ENCODE measurements around the gene WT1. TPM values are rescaled to one million over a fixed set of nuclear protein-coding genes. Genes with fewer than 3 reads are reported as not detected.

The WT1 gene
- total and polyA plus RNA-seq, 2 of the 13 experiments (the other 11 are each of a cell fraction or from before 2014, with no cell fraction given): 0.15 to 0.31 TPM

- TF ChIP-seq, protein P1, sequence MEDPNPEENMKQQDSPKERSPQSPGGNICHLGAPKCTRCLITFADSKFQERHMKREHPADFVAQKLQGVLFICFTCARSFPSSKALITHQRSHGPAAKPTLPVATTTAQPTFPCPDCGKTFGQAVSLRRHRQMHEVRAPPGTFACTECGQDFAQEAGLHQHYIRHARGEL (CRISPR knock-in tag; IDR thresholded peaks at IDR 0.05): no peak
- TF ChIP-seq, protein P2, sequence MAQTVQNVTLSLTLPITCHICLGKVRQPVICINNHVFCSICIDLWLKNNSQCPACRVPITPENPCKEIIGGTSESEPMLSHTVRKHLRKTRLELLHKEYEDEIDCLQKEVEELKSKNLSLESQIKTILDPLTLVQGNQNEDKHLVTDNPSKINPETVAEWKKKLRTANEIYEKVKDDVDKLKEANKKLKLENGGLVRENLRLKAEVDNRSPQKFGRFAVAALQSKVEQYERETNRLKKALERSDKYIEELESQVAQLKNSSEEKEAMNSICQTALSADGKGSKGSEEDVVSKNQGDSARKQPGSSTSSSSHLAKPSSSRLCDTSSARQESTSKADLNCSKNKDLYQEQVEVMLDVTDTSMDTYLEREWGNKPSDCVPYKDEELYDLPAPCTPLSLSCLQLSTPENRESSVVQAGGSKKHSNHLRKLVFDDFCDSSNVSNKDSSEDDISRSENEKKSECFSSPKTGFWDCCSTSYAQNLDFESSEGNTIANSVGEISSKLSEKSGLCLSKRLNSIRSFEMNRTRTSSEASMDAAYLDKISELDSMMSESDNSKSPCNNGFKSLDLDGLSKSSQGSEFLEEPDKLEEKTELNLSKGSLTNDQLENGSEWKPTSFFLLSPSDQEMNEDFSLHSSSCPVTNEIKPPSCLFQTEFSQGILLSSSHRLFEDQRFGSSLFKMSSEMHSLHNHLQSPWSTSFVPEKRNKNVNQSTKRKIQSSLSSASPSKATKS (CRISPR knock-in tag; IDR thresholded peaks at IDR 0.05): no peak
- TF ChIP-seq TCF7L2 (IDR thresholded peaks at IDR 0.05; ENCODE audit: low read depth, low read length): no peak
- TF ChIP-seq ONECUT2 (CRISPR knock-in tag; IDR thresholded peaks at IDR 0.05): no peak
- no peak for TF ChIP-seq ZBTB7A (CRISPR knock-in tag; IDR thresholded peaks at IDR 0.05)
- TF ChIP-seq ZNF790 (CRISPR knock-in tag; IDR thresholded peaks at IDR 0.05; ENCODE audit: borderline replicate concordance): no peak
- TF ChIP-seq ZBTB40 (IDR thresholded peaks at IDR 0.05): no peak
- no peak for TF ChIP-seq ZBTB40 (CRISPR knock-in tag; IDR thresholded peaks at IDR 0.05)
Observed at GRCh38 chr11:32451808-32452207, 16.5 kb upstream of the WT1 start (continued).

All from HepG2 (cell line).